Parathyroid adenoma (tissue), 2 donors: Measurements from ENCODE around the gene ENOX1.

Experiments used
- H2AFZ ChIP-seq: fragments of 300-600 bp; sonication (generic); one replicate; pipeline ENCODE4 v1.7.0; 2017; ENCODE audit warnings: antibody characterized with exemption, mild to moderate bottlenecking
- H3K27ac ChIP-seq: fragments of 300-600 bp; sonication (generic); one replicate; pipeline ENCODE4 v1.7.0; 2017
- H3K27me3 ChIP-seq: fragments of 300-600 bp; sonication (generic); one replicate; pipeline ENCODE4 v1.7.0; 2017; ENCODE audit warnings: low read length; ENCODE audit not compliant: control insufficient read depth, insufficient read depth
- H3K36me3 ChIP-seq: fragments of 300-600 bp; sonication (generic); one replicate; pipeline ENCODE4 v1.7.0; 2017; ENCODE audit warnings: low read length; ENCODE audit not compliant: control insufficient read depth, insufficient read depth
- H3K4me1 ChIP-seq: fragments of 300-600 bp; sonication (generic); one replicate; pipeline ENCODE4 v1.7.0; 2017; ENCODE audit warnings: control low read depth
- H3K4me2 ChIP-seq: fragments of 300-600 bp; sonication (generic); one replicate; pipeline ENCODE4 v1.7.0; 2017; ENCODE audit warnings: low read length
- H3K4me3 ChIP-seq: fragments of 300-600 bp; sonication (generic); one replicate; pipeline ENCODE4 v1.7.0; 2017; ENCODE audit warnings: low read depth, low read length
- H3K79me2 ChIP-seq: fragments of 300-600 bp; sonication (generic); one replicate; pipeline ENCODE4 v1.7.0; 2017; ENCODE audit warnings: control low read depth
- H3K9ac ChIP-seq: fragments of 300-600 bp; sonication (generic); one replicate; pipeline ENCODE4 v1.7.0; 2017; ENCODE audit warnings: mild to moderate bottlenecking
- H3K9me3 ChIP-seq: fragments of 300-600 bp; sonication (generic); one replicate; pipeline ENCODE4 v1.7.0; 2017; ENCODE audit warnings: low read length; ENCODE audit not compliant: control insufficient read depth
- TF ChIP-seq, protein P1 (sequence below): fragments of 300-600 bp; sonication (generic); IDR thresholded peaks from one replicate; pipeline ENCODE4 v1.7.0; 2017; ENCODE audit warnings: antibody characterized with exemption, mild to moderate bottlenecking
- donor health status: primary hyperparathyroidism.

Gene ENOX1

DNA sequence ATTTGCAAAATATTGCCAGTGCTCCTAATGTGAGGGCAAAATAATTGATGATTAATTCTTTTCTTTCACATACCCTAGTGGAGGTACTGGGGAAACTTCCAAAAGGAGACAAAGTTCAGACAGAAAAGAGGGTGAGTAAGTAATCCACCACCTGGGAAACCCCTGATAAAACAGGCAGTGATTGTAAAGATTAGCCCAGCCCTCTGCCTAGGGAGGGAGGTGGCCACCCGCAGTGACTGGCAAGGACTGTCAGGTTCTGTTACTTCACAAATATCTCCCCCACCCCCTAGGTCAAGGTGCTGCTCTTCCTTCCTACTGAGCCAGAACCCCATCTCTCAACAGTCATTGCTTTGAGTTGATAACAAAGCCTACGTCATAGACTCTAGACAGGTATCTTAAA lies 523.7 kb downstream of the ENOX1 start:
- H3K36me3 ChIP-seq = no peaks in the 10 kb centered on the region
- H3K9me3 ChIP-seq = no peaks in the 10 kb centered on the region
- no peak overlapping the region for H3K9ac ChIP-seq
- TF ChIP-seq, protein P1, sequence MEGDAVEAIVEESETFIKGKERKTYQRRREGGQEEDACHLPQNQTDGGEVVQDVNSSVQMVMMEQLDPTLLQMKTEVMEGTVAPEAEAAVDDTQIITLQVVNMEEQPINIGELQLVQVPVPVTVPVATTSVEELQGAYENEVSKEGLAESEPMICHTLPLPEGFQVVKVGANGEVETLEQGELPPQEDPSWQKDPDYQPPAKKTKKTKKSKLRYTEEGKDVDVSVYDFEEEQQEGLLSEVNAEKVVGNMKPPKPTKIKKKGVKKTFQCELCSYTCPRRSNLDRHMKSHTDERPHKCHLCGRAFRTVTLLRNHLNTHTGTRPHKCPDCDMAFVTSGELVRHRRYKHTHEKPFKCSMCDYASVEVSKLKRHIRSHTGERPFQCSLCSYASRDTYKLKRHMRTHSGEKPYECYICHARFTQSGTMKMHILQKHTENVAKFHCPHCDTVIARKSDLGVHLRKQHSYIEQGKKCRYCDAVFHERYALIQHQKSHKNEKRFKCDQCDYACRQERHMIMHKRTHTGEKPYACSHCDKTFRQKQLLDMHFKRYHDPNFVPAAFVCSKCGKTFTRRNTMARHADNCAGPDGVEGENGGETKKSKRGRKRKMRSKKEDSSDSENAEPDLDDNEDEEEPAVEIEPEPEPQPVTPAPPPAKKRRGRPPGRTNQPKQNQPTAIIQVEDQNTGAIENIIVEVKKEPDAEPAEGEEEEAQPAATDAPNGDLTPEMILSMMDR = no peak
- no peak overlapping the region for H2AFZ ChIP-seq
- no peak overlapping the region for H3K4me2 ChIP-seq
- no peaks in the 10 kb centered on the region for H3K79me2 ChIP-seq
- H3K4me3 ChIP-seq = no peak overlapping the region
- no peaks in the 10 kb centered on the region for H3K27me3 ChIP-seq
- no peaks in the 10 kb centered on the region for H3K4me1 ChIP-seq
- H3K27ac ChIP-seq = no peak overlapping the region

DNA sequence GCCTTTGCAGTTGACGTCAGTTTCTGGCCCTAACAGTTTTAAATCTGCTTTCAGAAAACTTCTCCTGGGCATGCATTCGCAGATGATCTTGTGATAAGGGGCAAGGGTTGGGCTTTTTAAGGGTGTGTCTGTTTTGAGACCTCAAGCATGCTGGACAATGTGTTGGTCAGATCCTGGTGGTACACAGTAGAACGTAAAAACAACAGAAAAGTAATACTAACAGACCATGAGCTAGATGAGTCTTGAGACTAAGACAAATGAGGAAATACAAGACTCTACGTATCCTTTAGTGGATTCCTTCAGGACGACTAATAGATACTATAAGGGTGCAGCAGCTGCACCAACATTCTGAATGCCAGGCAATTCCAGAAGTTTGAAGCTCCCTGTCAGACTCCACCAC lies 525.8 kb downstream of the ENOX1 start:
- no peak overlapping the region for H3K27ac ChIP-seq
- no peak overlapping the region for H2AFZ ChIP-seq
- H3K9me3 ChIP-seq = no peaks in the 10 kb centered on the region
- H3K4me1 ChIP-seq = no peaks in the 10 kb centered on the region
- H3K4me2 ChIP-seq = no peak overlapping the region
- TF ChIP-seq, protein P1 = no peak
- no peak overlapping the region for H3K4me3 ChIP-seq
- H3K27me3 ChIP-seq = no peaks in the 10 kb centered on the region
- H3K36me3 ChIP-seq = no peaks in the 10 kb centered on the region
- no peak overlapping the region for H3K9ac ChIP-seq
- no peaks in the 10 kb centered on the region for H3K79me2 ChIP-seq

DNA sequence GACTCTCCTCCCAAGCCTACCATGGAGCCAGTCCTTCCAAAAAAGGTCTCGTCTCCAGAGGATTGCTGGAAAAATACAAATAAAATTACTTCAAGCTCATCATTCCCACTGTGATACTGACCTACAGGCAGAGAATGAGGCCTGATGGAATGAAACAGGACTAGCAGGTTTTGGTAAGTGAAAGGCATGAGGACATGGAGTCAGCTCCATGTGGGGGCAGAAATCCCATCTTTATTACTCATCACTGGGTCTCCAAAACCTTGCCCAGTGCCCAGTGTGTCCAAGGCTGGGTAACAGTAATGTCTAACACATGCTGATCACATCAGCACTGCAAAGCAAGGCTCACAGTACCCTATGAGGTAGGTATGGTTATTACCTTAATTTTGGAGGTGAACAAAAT lies 528.0 kb downstream of the ENOX1 start:
- no peaks in the 10 kb centered on the region for H3K4me1 ChIP-seq
- H3K79me2 ChIP-seq = no peaks in the 10 kb centered on the region
- H3K4me2 ChIP-seq = no peak overlapping the region
- no peak overlapping the region for H2AFZ ChIP-seq
- no peak overlapping the region for H3K27ac ChIP-seq
- no peak overlapping the region for H3K9ac ChIP-seq
- H3K4me3 ChIP-seq = no peak overlapping the region
- TF ChIP-seq, protein P1 = no peak
- no peaks in the 10 kb centered on the region for H3K36me3 ChIP-seq
- H3K9me3 ChIP-seq = no peaks in the 10 kb centered on the region
- H3K27me3 ChIP-seq = no peaks in the 10 kb centered on the region

DNA sequence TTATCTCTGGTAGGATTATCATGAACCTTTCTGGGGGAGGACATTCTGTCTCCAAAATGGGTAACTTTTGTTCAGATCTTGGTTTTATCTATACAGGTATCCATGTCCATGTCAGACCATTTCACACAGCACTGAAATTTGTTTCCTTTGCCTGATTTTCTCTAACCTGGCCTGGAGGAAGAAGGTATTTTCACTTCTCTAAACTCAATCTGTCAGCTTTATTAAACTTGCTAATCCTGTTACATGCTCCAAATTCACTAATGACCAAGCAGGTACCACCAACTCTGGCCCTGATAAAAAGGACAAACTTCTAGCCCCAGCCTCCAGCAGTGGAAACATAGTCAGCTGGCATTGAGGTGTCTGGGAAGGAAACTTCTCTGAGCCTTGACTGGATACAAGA lies 529.0 kb downstream of the ENOX1 start:
- Histone ChIP-seq H2AFZ (no peak overlapping the region), H3K9me3 (no peaks in the 10 kb centered on the region), H3K79me2 (no peaks in the 10 kb centered on the region), H3K27ac (no peak overlapping the region), H3K9ac (no peak overlapping the region), H3K4me3 (no peak overlapping the region), H3K27me3 (no peaks in the 10 kb centered on the region), H3K36me3 (no peaks in the 10 kb centered on the region), H3K4me2 (no peak overlapping the region), H3K4me1 (no peaks in the 10 kb centered on the region)
- TF ChIP-seq, protein P1 = no peak

DNA sequence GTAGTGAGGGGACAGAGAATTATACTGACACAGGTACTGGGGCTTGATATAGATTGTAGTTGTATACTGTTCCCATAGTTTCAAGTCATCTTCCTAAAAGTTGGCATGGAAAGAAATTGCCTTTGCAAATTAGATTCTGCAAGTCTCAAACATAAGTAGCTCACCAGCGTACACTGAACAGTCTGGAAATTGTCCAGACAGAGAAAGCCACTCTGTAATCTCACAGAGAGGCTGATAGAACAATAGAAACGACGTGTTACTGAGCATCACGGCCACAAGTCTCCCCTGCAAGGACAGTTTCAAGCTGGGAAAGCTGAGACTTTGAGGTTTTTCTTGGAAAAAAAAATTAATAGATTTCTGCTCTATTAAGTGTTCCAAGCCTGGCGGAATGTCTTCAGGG lies 534.8 kb downstream of the ENOX1 start:
- Histone ChIP-seq H3K4me3 (no peak overlapping the region), H2AFZ (no peak overlapping the region), H3K4me1 (no peaks in the 10 kb centered on the region), H3K9ac (no peak overlapping the region), H3K27me3 (no peaks in the 10 kb centered on the region), H3K27ac (no peak overlapping the region), H3K36me3 (no peaks in the 10 kb centered on the region), H3K79me2 (no peaks in the 10 kb centered on the region), H3K4me2 (no peak overlapping the region), H3K9me3 (no peaks in the 10 kb centered on the region)
- TF ChIP-seq, protein P1 = no peak
